Lower leg skin (tissue), 4 donors: Measurements from ENCODE around the gene ARHGAP15. TPM values are rescaled to one million over a fixed set of nuclear protein-coding genes. Genes with fewer than 3 reads are reported as not detected.

ENCODE experiments used
- DNase-seq, 2 donors: peaks; one replicate each; pipeline ENCODE4 v3.0.0-alpha.2; 2019; ENCODE audit warnings: low spot score in 2 of 2
- H3K4me3 ChIP-seq: fragments of 200-600 bp; sonication (generic); 2 replicates; pipeline ENCODE4 v1.5.1; 2017; ENCODE audit warnings: mild to moderate bottlenecking, low read depth; ENCODE audit not compliant: poor library complexity, severe bottlenecking
- CTCF ChIP-seq, 3 donors: fragments of 450-650 bp; IDR thresholded peaks; one replicate each; pipeline ENCODE4 v1.5.1; 2016; ENCODE audit warnings: antibody characterized with exemption in 3 of 3, mild to moderate bottlenecking in 3 of 3, moderate library complexity in 2 of 3
- POLR2A ChIP-seq, 2 donors: fragments of 450-650 bp; IDR thresholded peaks; one replicate each; pipeline ENCODE4 v1.6.1; 2016 to 2017; ENCODE audit warnings: antibody characterized with exemption in 2 of 2, mild to moderate bottlenecking in 1 of 2, moderate library complexity in 1 of 2
- WGBS, 2 donors: methylation state at CpG; one replicate each; pipeline ENCODE4 v1.1.5; 2018; 5-methylcytosine and 5-hydroxymethylcytosine counted together
- intact Hi-C: fragments of 100-400 bp; cut with DNase I; formaldehyde crosslinking; loops from one replicate; pipeline ENCODE4 v1.15.0; 2023; ENCODE audit warnings: low total_unique reads
- total RNA-seq, 4 donors: library from RNA; depleted of rRNA; stranded (reverse); fragments of >200 nt; gene quantifications; one replicate each; pipeline ENCODE4 v1.1.0, GENCODE V29; 2016

The ARHGAP15 gene
- total RNA-seq, 4 donors from 2014 or later, result 1.1 to 4.6 (median 2.4) TPM

GRCh38 chr2:143603035-143603655, 473.9 kb downstream of the ARHGAP15 start:
- H3K4me3 ChIP-seq, result no peak overlapping the region
- intact Hi-C loops, result no loop called here
- TF ChIP-seq POLR2A (IDR thresholded peaks at IDR 0.05) (no peak), CTCF (IDR thresholded peaks at IDR 0.05) (no peak)
- no peak for DNase-seq
- 60 to 65% methylated on average over 5 of the region's 5 CpGs for WGBS, 2 donors

GRCh38 chr2:143603846-143604565, 474.8 kb downstream of the ARHGAP15 start:
- no peak overlapping the region for H3K4me3 ChIP-seq
- intact Hi-C loops, result no loop called here
- TF ChIP-seq CTCF (IDR thresholded peaks at IDR 0.05), result no peak
- TF ChIP-seq POLR2A (IDR thresholded peaks at IDR 0.05), result no peak
- 63 to 68% methylated on average over 4 of the region's 4 CpGs for WGBS, 2 donors
- DNase-seq, result no peak

GRCh38 chr2:143604566-143604959, 475.3 kb downstream of the ARHGAP15 start:
- no peak for DNase-seq
- intact Hi-C loops, result no loop called here
- TF ChIP-seq CTCF (IDR thresholded peaks at IDR 0.05) (no peak), POLR2A (IDR thresholded peaks at IDR 0.05) (no peak)
- 64 to 70% methylated on average over 5 of the region's 5 CpGs for WGBS, 2 donors
- H3K4me3 ChIP-seq, result no peak overlapping the region

- WGBS, 2 donors, result 41 to 49% methylated on average over 5 of the region's 5 CpGs
- no peak for DNase-seq
- H3K4me3 ChIP-seq, result no peak overlapping the region
- TF ChIP-seq POLR2A (IDR thresholded peaks at IDR 0.05) (no peak), CTCF (IDR thresholded peaks at IDR 0.05) (no peak)
- intact Hi-C loops, result no loop called here
Observed at GRCh38 chr2:143607231-143608062, 478.2 kb downstream of the ARHGAP15 start.

- TF ChIP-seq POLR2A (IDR thresholded peaks at IDR 0.05), result no peak
- TF ChIP-seq CTCF (IDR thresholded peaks at IDR 0.05), result no peak
- WGBS, 2 donors, result 70 to 84% methylated on average over 3 of the region's 3 CpGs
- no peak overlapping the region for H3K4me3 ChIP-seq
- intact Hi-C loops, result no loop called here
- no peak for DNase-seq
Observed at GRCh38 chr2:143608063-143608423, 478.8 kb downstream of the ARHGAP15 start.
